AG20443 (cell line): ENCODE results near the gene GNB5.
"Not testable (repeated sequence)": the region's sequence is repeated elsewhere in the genome, so short reads cannot be mapped to it uniquely, and the experiment has no call there.

Experiments
- DNase-seq: peaks from one replicate; pipeline ENCODE4 v3.0.0; 2012; ENCODE audit warnings: low spot score, mixed read lengths

GNB5 gene

DNA sequence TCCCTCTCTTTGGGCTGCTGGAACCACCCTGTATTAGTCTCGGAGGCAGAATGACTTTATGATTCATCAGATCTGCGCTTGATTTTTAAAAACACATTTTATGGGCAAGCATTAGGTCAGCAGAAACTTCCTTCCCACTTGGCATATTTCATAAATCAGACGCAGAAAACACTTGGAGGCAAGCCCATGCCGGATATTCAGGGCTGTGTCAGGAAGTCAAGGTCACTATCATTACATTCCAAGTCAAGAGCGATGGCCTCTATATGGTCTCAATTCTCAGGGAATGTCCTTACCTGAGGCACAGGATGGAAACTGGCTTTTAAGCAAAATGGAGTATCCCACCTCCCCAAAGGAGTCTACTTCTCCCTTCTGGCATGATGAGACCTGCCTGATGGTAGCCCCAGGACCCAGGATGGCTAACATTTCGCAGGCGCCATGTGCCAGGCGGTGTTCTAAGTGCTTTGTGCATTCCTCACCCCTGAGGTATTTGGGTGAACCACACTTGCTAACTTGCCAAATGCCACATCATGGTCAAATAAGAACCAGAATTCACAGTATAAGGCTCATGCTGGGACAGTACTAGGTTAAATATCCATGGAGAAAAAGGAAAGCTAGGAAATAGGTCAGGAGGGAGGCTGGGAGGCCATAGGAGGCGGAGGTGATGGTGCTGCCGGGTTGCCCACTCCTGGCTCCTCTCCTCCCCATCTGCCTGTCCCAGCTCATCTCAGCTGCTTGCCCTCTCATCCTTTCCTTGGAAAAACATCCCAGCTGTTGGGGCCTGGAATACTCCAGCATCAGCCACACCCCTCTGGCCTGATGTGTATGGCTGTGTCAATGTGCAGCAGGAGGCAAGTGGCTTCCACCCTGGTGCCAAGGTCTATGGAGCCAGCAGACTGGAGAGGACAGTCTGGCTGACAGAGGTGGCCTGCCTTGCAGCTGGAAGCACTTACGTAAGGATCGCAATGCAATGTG, 97.4 kb downstream of the GNB5 start:
- DNase-seq = peak; percentile 73

DNA sequence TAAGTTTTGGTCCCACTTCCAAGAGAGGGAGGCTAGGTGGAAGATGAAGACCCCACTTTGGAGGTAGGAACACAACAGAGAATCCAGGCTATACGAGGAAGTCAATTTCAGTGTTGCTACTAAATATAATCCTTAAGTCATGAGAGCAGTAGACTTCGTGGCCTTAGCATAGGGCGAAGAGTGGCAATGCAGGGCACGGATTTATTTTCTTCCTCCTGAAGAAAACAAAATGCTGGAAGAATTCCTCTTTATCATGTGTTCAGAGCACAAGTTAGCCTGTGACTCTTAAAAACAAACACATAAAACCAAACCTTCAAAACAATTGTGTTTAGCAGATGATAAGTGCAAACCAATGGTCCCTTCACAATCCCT, 98.0 kb downstream of the GNB5 start:
- DNase-seq = no peak

DNA sequence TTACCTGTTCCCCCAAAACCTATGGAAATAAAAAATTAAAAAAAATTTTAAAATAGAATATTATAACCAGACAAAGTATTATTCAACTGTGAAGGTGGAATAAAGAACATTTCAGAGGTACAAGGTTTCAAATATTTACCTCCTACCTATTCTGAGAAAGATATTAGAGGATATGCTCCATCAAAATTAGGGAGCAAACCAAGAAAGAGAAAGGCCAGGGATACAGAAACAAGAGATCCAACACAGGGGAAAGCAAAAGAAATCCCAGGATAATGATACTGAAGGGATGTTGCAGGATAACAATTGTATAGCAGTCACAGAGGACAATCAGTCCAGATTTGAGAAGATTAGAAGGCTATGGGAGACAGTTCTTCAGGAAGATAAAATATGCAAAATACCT, 101.0 kb downstream of the GNB5 start:
- no peak for DNase-seq

DNA sequence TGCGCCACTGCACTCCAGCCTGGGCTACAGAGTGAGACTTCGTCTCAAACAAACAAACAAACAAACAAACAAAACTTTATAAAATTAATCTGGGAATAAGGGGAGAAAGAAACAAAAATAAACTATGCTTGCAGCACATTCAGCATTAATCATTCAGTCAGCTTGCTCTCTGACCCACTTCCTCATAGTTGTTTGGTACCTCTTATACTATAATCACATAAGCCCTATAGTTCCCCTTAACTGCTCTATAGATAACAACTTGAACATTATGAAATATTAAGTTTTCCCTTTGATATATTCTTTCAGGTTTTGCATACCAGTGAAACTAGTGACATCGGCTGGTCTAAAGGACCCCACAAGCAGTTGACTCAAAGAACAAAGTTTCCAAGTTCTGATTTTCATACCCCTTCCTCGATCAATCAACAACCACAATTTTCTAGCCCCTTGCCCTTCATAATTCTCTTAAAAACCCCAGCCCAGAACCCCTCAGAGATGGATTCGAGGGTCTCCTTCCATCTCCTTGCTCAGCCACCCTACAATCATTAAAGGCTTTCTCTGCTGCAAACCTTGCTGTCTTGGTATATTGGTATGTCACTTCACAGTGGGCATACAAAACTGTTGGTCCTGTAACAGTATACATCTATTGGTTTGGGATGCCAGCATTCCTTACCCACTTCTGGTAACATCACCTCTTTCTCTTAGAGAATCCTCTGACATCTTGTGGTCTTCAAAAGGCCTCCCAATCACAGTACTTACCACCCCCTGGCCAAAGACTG, 105.0 kb downstream of the GNB5 start:
- no peak for DNase-seq

DNA sequence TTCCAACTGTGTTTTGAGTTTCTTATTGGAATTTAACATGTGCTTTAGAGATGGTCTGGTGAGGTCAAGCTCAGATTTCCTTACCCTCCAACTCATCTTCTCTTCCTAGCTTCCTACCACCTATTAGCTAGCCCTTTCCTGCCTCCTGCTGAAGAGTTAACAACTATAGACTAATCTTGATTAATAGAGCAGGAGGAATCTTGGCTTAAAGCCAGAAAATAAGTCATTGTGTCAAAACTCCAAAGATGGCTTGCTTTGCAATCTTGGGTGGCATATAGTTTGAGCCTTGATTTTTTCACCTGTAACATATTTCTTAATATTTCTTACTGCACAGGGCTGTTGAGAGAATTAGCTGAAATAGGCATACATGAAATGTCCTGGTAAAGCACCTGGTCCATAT, 105.9 kb downstream of the GNB5 start:
- no peak for DNase-seq

DNA sequence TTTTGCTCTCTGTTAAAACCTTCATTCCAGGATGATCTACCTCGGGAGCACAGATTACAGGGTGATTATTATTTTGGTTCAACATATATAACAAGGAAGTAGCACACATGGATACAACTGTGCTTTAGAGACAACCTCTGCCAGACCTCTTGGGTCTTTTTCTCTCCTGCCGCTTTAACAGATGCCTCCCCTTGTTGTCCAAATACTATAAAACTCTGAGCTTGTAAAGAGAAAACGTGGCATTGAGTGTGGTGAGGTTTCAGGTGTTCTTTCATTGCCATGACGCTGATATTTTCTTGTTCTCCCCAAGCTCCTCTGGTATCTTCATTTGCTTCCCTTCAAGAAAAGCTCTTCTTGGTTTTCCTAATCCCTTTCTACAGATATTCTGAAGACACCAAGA, 107.6 kb downstream of the GNB5 start:
- no peak for DNase-seq

DNA sequence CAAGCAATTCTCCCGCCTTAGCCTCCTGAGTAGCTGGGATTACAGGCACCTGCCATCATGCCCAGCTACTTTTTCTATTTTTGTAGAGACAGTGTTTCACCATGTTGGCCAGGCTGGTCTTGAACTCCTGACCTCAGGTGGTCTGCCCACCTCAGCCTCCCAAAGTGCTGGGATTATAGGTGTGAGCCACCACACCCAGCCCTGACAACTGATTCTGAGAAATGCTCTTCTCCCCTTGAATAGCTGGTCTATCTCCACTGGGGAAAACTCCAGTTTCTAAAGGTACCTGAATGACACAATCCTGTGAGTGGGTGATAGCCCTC, 108.2 kb downstream of the GNB5 start:
- DNase-seq = not testable (repeated sequence)

DNA sequence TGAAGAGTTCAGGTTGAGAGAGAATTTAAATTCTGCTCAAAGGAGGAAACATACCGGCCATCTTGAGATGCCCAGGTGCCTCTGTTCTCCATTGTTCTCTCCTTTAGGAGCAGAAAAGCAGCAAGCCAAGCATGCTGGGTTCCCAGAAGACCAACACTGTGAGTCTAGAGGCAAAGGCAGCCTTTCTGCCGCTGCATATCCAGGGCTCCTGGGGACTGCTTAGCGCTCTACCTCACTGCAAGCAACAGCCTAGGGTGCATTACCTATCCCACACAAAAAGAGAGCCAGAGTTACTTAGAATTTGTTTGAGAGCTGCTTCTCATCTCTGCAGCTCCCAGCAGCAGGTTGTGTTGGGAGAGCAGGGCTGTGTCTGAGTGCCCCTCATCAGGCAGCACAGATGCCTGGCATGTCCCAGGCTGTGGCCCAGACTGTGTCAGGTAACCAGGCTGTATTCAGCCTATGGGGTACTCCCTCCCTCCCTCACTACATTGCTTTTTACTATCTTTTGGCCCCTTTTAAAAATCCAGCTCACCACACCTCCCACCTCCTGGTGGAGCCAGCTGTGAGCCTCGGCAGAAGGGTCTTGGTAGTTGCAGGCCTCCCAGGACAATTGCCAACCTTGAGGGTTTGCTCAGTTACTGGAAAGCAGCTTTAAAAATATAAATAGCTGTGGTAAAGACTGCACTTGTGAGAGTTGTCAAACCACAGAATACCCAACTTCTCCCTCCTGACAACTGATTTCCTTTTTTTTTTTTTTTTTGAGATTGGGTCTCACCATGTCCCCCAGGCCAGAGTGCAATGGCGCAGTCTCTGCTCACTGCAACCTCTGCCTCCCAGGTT, 108.8 kb downstream of the GNB5 start:
- no peak for DNase-seq

DNA sequence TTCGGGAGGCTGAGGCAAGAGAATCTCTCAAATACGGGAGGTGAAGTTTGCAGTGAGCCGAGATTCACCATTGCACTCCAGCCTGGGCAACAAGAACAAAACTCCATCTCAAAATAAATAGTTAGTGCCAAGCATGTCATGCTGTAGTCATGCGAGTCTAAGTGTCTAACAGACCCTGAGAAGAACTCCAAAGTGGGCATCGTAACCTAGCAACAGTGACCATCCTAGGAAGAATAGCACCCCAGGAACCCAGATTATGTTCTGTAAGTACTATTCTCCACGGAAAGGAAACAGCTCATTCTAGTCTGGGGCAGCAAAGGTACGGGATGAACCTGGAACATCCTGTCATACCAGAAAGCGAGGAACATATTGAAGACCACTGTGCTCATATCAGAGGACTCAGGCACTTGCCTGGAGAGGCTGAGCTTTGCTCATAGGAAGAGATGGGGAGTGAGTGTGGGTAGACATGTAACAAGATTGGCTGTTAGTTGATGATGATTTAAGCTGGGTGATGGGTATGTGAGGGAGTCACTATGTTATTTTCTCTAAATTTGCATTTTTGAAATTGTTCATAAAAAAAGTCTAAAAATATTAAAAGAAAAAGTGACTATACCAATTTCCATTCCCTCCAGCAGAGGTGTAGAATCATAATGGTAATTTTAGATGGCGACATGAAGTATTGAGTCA, 110.3 kb downstream of the GNB5 start:
- DNase-seq = no peak

DNA sequence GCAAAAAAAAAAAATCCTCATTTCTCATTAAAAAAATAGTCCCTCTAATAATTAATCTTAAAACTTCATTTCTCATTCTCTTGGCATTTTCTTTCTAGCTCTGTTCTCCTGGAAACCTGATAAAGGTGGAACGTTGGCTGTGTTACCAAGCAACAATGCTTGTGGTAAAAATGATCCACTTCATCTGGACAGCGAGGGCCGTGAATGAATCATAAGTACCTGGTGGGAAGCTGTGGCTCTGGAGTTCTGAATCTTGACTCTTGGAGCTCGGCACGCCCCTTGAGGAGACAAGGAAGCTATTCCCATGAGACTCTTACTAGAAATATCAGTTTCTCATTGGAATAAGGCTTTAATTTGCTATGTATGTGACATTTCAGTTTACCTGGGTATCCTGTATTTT, 111.2 kb downstream of the GNB5 start:
- DNase-seq = no peak

DNA sequence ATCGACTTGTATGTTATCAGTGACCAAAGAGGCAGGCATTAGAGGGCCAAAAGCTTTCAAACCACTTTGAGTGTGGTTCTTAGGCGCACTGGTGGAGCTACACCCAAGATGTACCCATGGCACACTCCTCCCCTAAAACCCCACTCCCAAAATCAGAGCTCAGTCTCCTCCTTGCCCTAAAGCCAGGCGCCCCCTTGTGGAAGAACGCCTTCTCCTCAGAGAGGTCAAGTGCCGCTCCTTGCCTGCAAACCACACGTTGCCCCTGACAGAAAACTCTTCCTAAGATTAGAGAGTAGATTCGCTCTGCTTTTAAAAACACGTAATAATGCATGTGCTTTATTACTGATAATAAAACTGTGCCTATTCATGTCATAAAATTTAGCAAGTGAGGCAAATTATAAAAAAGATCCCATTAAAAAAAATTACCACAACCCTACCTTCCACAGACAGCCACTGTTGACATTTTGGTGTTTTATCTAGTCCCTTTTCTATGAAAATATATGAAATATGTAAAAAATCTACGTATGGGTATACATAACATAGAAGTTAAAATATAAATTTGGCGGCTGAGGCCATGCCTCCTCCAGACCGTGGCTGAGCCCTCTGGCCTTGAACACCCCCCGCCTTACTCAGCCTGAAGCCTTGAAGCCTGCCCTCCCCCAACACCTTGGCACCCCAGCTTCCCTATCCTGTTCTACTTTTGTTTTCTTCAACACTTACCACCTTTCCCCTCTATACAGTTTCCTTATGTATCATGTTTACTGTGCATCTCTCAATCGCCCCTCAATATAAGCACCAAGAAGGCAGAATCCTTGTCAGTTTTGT, 112.1 kb downstream of the GNB5 start:
- DNase-seq = peak; percentile 76

DNA sequence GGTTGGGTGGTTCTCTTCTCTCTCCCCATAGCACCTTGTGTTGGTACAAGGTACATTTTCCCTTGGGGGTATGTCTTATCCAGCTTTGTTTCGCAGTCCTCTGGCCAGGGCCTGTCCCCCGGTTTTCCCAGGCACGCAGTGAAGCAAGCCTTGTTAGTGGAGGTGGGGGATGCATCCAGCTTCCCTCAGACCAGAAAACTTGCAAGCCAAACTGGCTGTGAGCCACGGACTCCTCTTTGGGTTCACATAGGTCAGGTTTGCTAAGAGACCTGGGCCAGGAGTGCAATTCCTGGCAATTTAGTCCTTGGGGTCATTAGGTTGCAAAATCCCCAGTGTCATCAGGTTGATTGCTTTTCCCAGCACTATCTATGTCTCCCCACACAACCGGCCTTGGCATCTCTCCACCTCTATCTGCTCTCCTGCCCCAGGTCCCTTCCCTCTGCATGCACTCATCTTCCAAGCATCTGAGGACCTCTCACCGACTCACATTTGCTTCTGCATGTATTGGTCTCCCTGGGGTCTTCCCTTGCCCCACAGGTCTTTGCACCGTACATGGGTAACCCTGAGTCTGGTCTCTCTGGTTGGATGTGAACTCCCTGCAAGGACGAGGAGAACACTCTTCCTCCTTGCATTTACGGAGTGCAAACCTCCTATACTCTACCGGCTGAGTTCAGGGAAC, 112.9 kb downstream of the GNB5 start:
- no peak for DNase-seq

DNA sequence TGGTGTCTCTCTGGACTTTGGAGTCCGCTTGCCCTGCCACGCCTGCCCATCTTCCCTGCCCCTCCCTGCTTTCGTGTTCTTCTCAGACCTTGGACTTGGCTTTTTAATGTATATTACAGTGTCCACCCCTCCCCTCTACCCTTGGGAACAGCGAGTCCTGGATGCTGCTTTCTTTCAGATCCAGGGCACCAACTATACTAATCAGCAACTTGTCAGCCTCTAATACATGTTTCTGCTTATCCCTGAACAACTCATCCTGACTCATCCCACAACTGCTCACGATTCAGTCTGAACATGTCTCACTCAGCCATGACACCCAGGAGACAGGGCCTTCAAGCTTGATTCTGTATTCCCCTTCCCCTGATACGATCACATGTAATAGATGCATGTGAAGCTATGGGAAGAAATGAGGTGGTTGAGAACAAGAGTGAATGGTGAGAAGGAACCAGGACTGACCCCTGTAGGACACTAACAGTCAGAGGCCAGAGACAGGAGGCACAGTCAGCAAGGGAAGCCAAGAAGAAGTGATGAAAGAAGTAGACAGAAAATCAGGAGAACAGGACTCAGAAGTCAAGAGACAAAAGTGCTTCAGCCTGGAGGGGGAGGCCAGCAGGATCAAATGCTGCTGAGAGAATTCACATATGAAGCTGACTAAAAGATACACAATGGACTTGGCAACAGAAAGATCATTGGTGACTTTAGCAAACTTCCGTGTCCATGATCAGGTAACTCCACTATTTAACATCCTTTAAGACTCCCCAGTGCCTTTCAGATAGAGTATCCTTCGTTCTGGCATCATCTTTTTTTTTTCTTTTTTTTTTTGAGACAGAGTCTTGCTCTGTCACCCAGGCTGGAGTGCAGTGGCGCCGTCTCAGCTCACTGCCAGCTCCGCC, 114.1 kb downstream of the GNB5 start:
- DNase-seq = peak; percentile 75

DNA sequence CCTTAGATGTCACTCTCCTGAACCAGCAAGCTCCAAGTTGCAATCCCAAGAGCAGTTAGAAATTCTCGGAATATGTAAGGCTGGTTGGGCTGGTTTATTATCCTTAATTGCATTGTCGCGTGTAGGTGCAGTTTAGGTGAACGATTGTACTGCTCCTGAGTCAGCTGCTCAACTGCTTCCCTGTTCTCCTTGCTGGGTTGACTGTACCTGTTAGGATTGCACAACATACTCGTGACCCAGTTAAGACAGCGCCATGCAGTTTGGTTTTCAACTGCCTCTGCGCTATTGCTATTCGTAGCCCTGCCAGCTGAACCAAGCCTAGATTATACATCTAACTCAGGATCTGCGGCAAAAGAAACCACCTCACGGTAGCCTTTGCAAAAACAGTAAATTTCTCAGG, 119.6 kb downstream of the GNB5 start:
- no peak for DNase-seq

DNA sequence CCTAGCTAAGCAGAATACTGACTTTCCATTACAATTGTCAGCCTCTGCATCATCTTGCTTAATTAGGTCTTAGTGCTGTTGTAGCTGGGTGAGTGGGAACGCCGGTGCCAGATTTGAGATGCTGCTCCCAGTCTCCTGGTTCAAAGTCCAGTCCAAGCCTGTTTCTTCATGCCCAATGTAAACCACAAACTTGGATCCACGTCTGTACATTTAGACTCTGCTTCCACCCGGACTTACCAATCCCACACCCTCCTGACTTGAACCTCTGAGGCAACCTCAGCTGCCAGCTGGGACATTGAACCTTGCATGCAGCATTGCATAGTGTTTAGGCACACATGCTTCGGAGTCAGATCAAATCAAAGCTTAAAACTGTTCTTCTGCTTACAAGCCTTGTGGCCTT, 121.6 kb downstream of the GNB5 start:
- no peak for DNase-seq

DNA sequence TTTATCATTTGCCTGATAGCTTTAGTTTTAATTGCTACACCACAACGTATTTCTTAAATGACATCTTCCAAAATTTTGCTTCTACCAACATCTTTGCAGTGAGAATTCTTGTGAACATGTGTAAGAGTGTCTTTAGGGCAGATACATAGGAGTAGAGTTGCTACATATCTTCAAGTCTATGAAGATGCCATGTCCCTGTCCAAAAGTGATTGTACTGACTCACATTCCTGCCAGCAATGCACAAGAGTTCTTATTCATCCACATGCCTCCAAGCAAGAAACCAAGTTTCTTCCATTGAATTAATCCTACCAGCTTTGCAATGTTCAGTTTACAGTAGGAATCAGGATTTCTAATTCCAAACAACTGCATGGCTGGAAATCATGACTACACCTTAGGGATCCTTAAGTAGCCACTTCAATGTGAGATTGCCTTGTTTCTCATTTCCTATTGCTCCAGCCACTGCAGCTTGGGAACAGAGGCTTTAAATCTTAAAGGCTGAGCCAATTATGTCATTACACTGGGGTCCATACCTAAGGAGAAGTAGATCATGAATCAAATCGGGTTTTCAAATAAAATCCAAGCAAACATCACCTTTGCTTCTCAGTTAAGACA, 123.1 kb downstream of the GNB5 start:
- no peak for DNase-seq

DNA sequence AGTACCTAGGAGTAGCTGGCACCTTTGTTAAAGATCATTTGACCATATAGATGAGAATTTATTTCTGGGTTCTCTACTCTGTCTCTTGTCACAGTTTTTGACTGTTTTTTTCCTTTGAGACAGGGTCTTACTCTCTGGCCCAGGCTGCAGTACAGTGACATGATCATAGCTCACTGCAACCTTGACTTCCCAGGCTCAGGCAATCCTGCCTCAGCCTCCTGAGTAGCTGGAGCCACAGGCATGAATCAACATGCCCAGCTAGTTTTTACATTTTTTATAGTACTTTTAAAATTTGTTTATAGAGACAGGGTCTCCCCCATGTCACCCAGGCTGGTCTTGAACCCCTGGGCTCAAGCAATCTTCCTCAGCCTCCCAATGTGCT, 123.7 kb downstream of the GNB5 start:
- DNase-seq = no peak

DNA sequence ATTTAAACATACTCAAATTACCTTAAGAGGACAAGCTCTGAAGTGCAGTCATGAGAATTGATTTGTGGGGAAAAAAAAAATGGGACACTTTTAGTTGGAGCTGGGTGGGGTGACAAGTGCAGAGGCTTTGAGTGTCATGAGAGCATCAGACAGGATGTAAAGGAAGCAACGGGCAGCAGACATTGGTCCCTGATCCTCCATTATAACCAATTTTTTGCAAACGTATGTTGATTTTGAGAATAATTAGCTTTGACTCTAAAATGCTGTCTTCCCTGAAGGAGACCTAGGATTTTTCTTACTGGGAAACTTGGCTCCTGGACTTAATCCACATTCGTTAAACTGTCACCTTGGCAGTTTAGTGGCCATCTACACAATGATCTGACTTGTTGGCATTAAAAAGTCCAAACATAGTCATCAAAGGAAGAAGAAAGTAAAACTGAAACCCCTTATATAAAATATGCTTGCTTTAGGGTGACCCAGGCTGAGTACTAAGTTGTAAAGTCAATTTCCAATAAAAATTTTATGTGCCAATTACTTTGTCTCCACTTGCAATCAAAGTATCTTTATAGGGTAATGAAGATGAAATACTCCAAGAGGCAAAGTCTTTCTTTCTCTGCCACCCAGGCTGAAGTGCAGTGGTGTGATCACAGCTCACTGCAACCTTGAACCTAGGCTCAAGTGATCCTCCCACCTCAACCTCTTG, 124.2 kb downstream of the GNB5 start:
- no peak for DNase-seq
